HG03095 (cell line): ENCODE results near the gene KNL1.
"Not testable (repeated sequence)": the region's sequence is repeated elsewhere in the genome, so short reads cannot be mapped to it uniquely, and the experiment has no call there.

ENCODE experiments used
- ATAC-seq: cut with Tn5 transposase; IDR thresholded peaks from one replicate; pipeline ENCODE4 v1.9.1; 2021; ENCODE audit warnings: moderate library complexity; ENCODE audit not compliant: unreplicated experiment

KNL1 gene

GRCh38 chr15:40578892-40579291 is 15.2 kb upstream of the KNL1 start:
- ATAC-seq, result no peak

- ATAC-seq, result not testable (repeated sequence)
Observed at GRCh38 chr15:40581796-40582195, 12.3 kb upstream of the KNL1 start.

DNA sequence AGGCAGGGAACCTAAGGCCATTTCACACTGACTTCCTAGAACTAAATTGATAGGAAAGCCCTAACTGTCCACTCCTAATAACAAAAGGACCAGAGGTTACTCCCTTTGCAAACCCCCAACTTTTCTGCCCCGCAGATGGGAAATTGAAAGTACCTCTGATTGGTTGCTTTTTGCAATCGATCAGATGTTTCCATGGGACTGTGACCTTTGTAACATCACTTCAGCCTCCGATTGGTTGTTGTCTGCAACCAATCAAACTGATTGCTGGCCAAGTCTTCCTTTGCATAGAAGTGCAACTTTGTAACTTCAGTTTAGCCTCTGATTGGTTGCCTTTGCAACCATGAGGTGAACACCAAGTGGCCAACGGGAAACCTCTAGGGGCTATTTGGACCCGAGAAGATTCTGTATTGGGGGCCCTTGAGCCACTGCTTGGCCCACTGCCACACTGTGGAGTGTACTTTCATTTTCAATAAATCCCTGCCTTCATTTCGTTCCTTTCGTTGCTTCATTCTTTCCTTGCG is 11.3 kb upstream of the KNL1 start:
- no peak for ATAC-seq

DNA sequence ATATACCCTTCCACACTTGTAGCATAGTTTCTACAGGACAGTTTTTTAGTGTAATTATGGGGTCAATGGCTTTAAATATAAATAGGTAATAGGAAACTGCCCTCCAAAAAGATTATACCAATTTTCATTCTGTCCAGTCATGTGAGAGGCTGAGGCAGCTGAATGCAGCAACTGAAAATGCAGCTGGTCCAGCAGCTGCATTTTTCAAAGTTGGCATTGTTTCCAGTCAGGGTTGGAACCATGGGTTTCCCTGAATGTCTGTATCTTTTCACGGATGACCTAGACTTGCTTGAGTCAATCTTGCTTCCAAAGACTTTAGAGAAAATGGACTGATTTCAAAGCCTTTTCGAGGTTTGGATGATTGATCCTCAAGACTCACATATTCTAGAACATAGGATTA is 9.9 kb upstream of the KNL1 start:
- ATAC-seq, result no peak

DNA sequence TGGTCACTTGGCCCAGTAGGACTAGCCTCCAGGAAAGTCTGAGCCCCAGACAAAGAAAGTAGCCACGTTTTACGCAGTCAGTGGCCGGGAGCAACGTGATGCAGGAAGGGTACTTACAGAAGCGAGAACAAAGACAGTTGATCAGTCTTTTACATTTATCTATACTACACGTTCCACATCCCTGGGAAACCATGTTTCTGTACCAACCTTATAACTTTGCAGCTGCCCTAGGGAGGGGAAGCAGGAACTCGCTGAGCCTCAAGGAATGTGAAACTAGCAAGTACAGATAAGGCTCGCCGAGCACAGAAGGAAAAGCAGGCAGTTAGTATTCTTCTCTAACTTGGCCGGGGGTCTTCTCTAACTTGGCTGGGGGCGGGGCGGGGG is 3.4 kb upstream of the KNL1 start:
- ATAC-seq, result no peak

- ATAC-seq, result no peak
Observed at GRCh38 chr15:40591389-40591788, 2.7 kb upstream of the KNL1 start.

GRCh38 chr15:40593165-40593564 is 884 bp upstream of the KNL1 start:
- no peak for ATAC-seq

GRCh38 chr15:40594429-40594836 is 384 bp downstream of the KNL1 start:
- peak; percentile 53 for ATAC-seq

DNA sequence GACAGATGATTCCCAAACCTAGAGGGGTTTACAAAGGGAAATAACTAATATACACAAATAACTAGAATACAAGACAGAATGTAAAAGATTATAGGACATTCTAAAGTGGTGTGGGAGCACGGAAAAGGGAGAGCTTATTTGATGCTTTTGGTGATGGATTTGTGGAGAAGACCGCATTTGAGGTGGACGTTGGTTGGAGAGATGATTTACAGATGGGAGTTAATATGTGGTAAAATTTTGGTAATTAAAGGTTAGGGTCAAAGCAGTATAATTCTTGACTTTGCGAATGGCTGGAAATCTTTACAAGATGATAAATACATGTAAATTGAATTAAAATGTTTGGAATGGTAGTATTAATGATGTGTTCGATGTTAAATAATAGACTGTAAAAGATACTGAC is 1.2 kb downstream of the KNL1 start:
- ATAC-seq, result no peak

DNA sequence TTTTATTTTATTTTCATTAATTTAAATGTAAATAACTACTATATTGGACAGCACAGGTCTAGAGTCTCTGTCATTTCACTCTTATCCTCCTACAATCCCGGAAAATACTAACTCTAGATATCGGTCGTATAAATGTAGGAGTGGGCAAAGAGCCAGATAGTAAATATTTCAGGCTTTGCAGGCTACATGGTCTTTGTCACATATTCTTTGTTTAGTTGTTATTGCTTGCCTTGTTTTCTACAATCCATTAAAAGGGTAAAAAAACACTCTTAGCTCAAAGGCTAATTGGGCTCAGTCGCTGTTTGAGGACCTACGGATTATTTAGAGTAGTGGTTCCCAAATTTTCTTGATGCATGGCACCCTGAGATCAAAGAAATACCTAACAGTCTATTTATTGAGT is 1.7 kb downstream of the KNL1 start:
- no peak for ATAC-seq

- no peak for ATAC-seq
Observed at GRCh38 chr15:40597024-40597423, 3.0 kb downstream of the KNL1 start.

DNA sequence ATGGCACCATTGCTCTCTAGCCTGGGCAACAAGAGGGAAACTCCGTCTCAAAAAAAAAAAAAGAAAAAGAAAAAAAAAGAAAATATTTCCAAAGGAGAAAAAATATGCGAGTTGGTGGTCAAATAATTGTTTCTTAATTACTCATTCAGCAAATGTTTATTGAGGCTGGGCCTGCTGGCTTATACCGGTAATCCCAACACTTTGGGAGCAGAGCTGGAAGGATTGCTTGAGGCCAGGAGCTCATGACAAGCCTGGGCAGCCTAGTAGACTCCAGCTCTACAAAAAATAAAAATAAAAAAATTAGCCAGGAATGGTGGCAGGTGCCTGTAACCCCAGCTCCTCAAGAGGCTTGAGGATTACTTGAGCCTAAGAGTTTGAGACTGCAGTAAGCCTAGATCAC is 4.1 kb downstream of the KNL1 start:
- ATAC-seq, result no peak

- ATAC-seq, result no peak
Observed at GRCh38 chr15:40598672-40599071, 4.6 kb downstream of the KNL1 start.

DNA sequence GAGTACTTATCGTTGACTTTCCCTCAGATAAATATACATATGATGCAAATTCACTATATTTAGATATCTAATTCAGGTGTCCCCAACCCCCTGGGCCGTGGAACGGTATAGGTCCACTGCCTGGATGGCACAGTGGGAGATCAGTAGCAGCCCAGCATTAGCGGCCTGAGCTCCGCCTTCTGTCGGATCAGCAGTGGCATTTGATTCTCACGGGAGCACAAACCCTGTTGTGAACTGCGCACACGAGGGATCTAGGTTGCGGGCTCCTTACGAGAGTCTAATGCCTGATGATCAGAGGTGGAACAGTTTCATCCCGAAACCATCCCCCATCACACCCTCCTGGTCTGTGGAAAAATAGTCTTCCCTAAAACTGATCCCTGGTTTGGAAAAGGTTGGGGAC is 6.9 kb downstream of the KNL1 start:
- ATAC-seq, result no peak

DNA sequence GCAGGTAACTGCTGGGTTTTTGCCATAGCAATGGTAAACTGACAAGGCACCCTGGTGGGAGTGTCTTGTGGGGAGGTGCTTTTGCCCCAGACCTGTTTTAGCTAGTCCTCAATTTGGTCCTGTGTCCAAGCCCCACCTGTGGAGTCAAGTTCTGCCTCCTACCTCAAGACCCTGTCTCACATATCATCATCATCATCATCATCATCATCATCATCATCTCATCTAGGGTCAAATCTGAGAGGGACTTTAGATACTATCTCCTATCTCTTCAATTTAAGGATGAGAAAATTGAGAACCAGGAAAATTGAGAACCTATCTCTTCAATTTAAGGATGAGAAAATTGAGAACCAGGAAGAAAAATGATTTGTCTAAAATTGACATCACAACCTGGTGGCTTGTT is 9.9 kb downstream of the KNL1 start:
- ATAC-seq, result no peak

DNA sequence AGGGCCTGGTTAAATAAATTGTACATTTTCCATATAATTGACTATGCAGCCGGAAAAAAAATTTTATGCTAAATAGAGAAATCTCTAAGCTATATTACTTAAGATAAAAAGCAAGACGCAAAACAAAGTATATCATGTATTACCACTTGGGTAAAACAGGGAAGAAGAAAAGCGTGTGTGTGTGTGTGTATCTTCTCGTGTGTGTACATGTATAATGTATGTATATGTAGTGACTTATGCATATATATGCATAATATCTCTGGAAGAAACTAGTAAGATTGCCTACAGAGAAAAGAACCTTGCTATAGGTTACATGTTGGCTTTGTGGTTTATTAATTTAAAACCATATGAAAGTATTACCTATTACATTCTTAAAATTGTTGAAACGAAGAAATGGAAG is 19.0 kb downstream of the KNL1 start:
- ATAC-seq, result no peak

DNA sequence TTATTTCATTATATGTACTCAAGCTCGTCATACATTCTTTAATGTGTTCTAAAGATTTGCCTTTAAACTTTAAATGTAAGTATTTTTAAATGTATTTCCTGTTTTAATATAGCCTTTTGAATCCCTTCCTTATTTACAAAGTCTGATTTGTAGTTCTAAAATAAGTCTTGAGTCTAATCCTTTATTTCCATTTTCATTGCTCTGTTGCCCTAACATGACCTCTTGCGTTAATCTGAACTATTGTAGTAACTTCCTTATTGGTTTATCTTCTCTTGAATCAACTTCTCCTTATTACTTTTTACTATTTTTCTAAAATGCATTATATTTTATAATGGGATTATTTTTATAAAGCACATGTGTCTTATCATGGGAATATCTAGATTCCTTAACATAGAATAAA is 24.0 kb downstream of the KNL1 start:
- ATAC-seq, result no peak

DNA sequence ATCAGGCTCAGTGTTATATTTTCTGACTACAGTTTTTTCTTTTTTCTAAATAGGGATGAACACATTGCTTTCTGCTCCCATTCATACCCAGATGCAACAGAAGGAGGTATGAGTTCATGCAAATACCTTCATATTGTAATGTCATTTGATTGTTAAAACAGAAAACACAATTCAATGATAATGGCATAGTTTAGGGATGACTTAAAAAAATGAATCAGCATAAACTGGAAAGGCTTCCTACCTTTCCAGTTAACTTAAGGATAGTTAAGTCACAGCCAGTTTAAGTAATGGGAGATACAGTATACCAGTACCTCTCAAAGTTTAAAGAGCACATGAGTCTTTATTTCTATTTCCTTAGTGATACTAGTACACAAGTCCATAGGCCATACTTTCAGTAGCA is 24.9 kb downstream of the KNL1 start:
- ATAC-seq, result no peak

- ATAC-seq, result no peak
Observed at GRCh38 chr15:40623361-40623760, 29.3 kb downstream of the KNL1 start.

- no peak for ATAC-seq
Observed at GRCh38 chr15:40630313-40630712, 36.3 kb downstream of the KNL1 start.

DNA sequence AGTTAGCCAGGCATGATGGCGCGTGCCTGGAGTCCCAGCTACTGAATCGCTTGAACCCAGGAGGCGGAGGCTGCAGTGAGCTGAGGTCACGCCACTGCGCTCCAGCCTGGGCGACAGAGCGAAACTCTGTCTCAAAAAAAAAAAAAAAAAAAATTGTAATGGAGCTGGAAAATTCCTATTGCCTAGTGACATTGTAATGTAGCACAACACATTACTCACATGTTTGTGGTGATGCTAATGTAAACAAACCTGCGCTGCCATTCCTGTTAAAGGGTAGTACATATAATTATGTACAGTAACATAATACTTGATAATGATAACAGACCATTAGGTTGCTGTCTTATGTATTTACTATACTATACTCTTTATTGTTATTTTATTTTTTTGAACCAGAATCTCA is 39.1 kb downstream of the KNL1 start:
- no peak for ATAC-seq

- ATAC-seq, result no peak
Observed at GRCh38 chr15:40637221-40637745, 43.2 kb downstream of the KNL1 start.

DNA sequence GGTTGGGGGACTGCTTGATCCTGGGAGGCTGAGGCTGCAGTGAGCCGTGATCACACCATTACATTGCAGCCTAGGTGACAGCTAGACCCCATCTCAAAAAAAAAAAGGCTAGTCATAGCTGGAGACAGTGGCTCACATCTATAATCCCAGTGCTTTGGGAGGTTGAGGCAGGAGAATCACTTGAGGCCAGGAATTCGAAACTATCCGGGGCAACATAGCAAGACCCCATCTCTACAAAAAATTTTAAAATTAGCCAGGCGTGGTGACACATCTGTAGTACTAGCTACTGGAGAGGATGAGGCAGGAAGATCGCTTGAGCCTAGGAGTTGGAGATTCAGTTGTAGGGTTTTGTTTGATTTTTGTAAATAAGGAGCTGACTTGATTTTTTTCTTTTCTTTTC is 45.6 kb downstream of the KNL1 start:
- ATAC-seq, result no peak

GRCh38 chr15:40647523-40647922 is 53.5 kb downstream of the KNL1 start:
- ATAC-seq, result no peak
